ENCODE measurements around the gene REXO1. TPM values are rescaled to one million over a fixed set of nuclear protein-coding genes. Genes with fewer than 3 reads are reported as not detected.

The REXO1 gene
- total RNA-seq, 1 experiment from 2014 or later: 56.8 TPM

DNA sequence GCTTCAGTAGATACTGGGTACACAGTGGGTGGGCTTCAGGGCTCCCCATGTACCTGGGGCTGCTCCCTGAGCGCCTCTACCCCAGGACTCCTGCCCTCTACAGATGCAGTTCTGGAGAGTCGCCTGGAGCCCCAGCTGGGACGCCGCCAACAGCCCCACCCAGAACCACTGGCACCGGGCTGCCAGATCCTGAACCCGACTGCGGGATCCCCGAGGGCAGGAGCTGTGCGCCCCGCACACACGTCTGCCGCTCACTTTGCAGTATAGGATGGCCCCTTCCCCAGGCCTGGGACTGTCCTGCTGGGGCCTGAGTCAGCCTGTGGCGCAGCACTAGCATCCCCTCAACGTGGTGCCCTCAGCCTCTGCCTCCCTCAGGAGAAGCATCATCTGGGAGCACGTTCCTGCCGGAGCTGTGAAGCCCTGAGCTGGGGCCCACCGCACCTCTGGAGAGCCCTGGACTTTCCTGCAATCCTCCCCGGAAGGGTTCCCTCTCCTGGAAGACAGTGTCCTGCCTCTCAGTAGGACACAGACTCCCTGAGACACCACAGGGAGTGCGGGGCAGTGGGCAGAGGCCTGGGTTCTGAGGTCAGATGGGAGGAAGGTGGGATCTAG is 3.7 kb downstream of the REXO1 start:
- H4K5ac ChIP-seq (ENCODE audit: insufficient read length, low read depth, low read length): no peak overlapping the region
- no peak overlapping the region for H2AFZ ChIP-seq (ENCODE audit: low read length)
- H3K4me3 Mint-ChIP-seq: no peak overlapping the region
- H3K79me1 ChIP-seq (ENCODE audit: insufficient read depth, low read depth, low read length, poor library complexity, severe bottlenecking): peaks cover 12% of the 10 kb centered on the region
- H3K4me1 Mint-ChIP-seq: peaks cover 11 to 22% of the 10 kb centered on the region in 2 experiments
- H3K9me3 ChIP-seq (ENCODE audit: control insufficient read depth, low read depth, low read length): no peaks in the 10 kb centered on the region
- H3K56ac ChIP-seq (ENCODE audit: insufficient read length, low read depth, low read length): no peak overlapping the region
- no CpG with 5 or more reads among the region's 19 CpGs for WGBS (ENCODE audit: extremely low coverage, insufficient read length, low lambda C conversion rate)
- no peak overlapping the region for H3K27ac ChIP-seq (ENCODE audit: insufficient read length, low read depth, low read length)
- peaks cover 0 to 8% (median 0%) of the 10 kb centered on the region in 3 experiments; a peak in 3 of 7 replicates for H3K36me3 Mint-ChIP-seq (ENCODE audit: insufficient read depth in 1 of 3, low read depth in 3 of 3)
- no peak overlapping the region for H3K4ac ChIP-seq (ENCODE audit: low read depth, low read length)
- no peak overlapping the region for H2BK15ac ChIP-seq (ENCODE audit: low read depth, low read length)
- no peak overlapping the region for H3K4me2 ChIP-seq (ENCODE audit: insufficient read depth, insufficient read length, low read length)
- H2BK5ac ChIP-seq (ENCODE audit: insufficient read length, low read length): no peak overlapping the region
- peaks cover 5% of the 10 kb centered on the region for H4K20me1 ChIP-seq (ENCODE audit: control insufficient read depth, insufficient read depth, insufficient read length)
- peaks cover 30% of the 10 kb centered on the region; the same call in 1 of the 2 replicates for H3K79me2 ChIP-seq (ENCODE audit: insufficient read depth, low read length)
- H3K23ac ChIP-seq (ENCODE audit: insufficient read length, low read depth, low read length): no peak overlapping the region
- no peak overlapping the region for H3T11ph ChIP-seq (ENCODE audit: low read length)
- no peaks in the 10 kb centered on the region for H3K27me3 ChIP-seq (ENCODE audit: insufficient read depth, low read length)
- peaks cover 7% of the 10 kb centered on the region for H3K23me2 ChIP-seq (ENCODE audit: insufficient read length, low read depth, low read length, poor library complexity, severe bottlenecking)
- H3K4me1 ChIP-seq (ENCODE audit: insufficient read depth, low read length): no peaks in the 10 kb centered on the region
- H4K91ac ChIP-seq (ENCODE audit: insufficient read length, low read depth, low read length): no peak overlapping the region
- no peak overlapping the region for H2BK20ac ChIP-seq (ENCODE audit: low read depth, low read length, poor library complexity, severe bottlenecking)
- H3K27ac Mint-ChIP-seq: peak overlapping the region in 1 of 3 experiments; percentile 16; a peak in 1 of 7 replicates
- no peaks in the 10 kb centered on the region for H3K27me3 Mint-ChIP-seq (ENCODE audit: low read depth)
- H3K14ac ChIP-seq (ENCODE audit: insufficient read depth, low read length): no peak overlapping the region
- H4K8ac ChIP-seq (replicated peaks; ENCODE audit: insufficient read length, low read depth, low read length): no peak overlapping the region
- no peak for DNase-seq
- no peak overlapping the region for H2BK120ac ChIP-seq (ENCODE audit: low read depth, low read length, poor library complexity, severe bottlenecking)
- TF ChIP-seq, protein P1, sequence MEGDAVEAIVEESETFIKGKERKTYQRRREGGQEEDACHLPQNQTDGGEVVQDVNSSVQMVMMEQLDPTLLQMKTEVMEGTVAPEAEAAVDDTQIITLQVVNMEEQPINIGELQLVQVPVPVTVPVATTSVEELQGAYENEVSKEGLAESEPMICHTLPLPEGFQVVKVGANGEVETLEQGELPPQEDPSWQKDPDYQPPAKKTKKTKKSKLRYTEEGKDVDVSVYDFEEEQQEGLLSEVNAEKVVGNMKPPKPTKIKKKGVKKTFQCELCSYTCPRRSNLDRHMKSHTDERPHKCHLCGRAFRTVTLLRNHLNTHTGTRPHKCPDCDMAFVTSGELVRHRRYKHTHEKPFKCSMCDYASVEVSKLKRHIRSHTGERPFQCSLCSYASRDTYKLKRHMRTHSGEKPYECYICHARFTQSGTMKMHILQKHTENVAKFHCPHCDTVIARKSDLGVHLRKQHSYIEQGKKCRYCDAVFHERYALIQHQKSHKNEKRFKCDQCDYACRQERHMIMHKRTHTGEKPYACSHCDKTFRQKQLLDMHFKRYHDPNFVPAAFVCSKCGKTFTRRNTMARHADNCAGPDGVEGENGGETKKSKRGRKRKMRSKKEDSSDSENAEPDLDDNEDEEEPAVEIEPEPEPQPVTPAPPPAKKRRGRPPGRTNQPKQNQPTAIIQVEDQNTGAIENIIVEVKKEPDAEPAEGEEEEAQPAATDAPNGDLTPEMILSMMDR (conservative IDR thresholded peaks at IDR 0.05): no peak
- H3K18ac ChIP-seq (ENCODE audit: insufficient read length, low read depth, low read length): no peak overlapping the region
- H2AK5ac ChIP-seq (ENCODE audit: insufficient read length, low read length): no peak overlapping the region
- no peak overlapping the region for H2BK12ac ChIP-seq (ENCODE audit: insufficient read length, low read depth, low read length)
- no peaks in the 10 kb centered on the region for H3K9me3 Mint-ChIP-seq
- no peak overlapping the region for H3K9ac ChIP-seq (ENCODE audit: extremely low read depth, insufficient read length, low read length)
